ENCODE measurements around the gene TGFBR3.

Gene TGFBR3

GRCh38 chr1:91651243-91651642 lies 234.7 kb downstream of the TGFBR3 start:
- peak; percentile 20 for DNase-seq (ENCODE audit: low read depth, low spot score)

GRCh38 chr1:91650764-91651163 lies 235.2 kb downstream of the TGFBR3 start:
- peak; percentile 78 for DNase-seq (ENCODE audit: low read depth, low spot score)

DNA sequence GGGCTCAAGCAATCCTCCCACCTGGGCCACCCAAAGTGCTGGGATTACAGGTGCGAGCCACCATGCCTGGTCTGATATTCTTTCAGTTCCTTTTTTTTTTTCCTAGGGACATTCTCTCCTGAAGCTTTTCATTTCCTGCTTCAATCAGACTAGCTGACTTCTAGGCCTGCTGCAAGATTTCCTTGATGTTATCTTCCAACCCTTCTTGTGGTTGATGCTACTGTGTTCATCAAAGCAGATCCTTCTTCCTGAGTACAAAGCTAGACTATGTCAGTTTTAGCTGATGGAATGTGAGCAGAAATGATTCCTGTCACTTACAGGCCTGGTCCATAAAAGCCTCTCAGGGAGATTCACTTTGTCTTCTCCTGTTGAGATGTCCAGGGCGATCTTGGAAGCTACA lies 238.9 kb downstream of the TGFBR3 start:
- DNase-seq (ENCODE audit: low read depth, low spot score): no peak

DNA sequence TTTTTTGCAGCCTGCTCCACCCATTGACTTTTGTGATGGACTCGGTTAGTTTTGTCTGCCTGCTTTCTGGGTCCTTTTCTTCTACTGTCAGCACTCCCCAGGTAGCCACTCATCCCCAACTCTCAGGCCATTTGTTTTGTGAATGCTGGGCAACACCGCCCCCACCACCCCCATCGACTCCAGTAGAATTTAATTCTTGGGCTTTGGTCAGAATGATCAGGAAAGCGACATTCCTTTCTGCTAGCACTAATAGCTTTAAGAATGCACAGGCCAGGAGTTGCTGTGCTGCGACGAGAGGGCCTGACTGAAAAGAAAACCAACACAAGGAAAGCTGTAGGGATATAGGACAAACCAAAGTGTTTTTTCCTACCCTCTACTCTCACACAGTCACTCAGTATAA lies 240.9 kb downstream of the TGFBR3 start:
- no peak for DNase-seq (ENCODE audit: low read depth, low spot score)

GRCh38 chr1:91643431-91643830 lies 242.5 kb downstream of the TGFBR3 start:
- no peak for DNase-seq (ENCODE audit: low read depth, low spot score)

- no peak for DNase-seq (ENCODE audit: low read depth, low spot score)
Measured at GRCh38 chr1:91640877-91641526, 244.9 kb downstream of the TGFBR3 start.

DNA sequence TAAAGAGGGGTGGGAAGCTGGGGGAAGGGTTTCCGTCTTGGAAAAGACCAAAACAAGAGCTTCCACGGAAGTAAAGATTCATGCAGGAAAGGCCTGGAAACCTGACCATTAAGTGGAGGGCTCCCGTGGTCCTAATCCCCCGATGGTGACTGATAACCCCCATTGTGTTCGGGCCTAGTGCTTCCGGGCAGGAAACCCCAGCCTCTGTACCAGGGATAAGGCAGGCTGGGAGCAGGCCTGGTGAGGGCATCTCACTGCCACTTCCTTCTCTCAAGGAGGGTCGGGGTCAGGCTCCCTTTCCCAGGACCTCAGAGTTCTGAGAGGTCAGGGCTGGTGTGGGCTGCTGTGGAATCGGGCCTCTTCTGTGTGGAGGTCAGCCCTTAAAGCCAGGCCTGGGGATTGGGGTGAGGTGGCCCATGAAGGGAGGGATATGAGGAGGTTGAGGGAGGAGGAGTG lies 248.4 kb downstream of the TGFBR3 start:
- DNase-seq (ENCODE audit: low read depth, low spot score): no peak

- no peak for DNase-seq (ENCODE audit: low read depth, low spot score)
Measured at GRCh38 chr1:91635763-91636162, 250.2 kb downstream of the TGFBR3 start.

DNA sequence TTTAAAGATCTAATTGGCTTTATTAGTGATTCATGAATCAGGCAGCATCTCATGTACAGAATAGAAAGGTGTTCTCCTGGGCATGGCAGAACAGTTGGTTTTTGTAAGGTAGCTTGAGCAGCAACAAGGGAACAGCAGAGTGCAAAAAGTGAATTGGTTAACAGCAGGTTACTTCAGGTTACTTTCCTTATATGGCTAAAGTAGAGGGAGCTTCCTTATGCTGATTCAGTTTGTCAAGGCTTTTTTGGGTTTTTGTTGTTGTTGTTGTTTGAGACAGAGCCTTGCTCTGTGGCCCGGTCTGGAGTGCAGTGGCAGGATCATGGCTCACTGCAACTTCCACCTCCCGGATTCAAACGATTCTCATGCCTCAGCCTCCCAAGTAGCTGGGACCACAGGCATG lies 252.5 kb downstream of the TGFBR3 start:
- no peak for DNase-seq (ENCODE audit: low read depth, low spot score)

GRCh38 chr1:91631718-91632330 lies 254.1 kb downstream of the TGFBR3 start:
- DNase-seq (ENCODE audit: low read depth, low spot score): no peak

GRCh38 chr1:91630803-91631202 lies 255.1 kb downstream of the TGFBR3 start:
- no peak for DNase-seq (ENCODE audit: low read depth, low spot score)

All from smooth muscle cell of the brain vasculature (primary cell).